A549 (cell line): ENCODE measurements around the gene PARVB. TPM values are rescaled to one million over a fixed set of nuclear protein-coding genes. Genes with fewer than 3 reads are reported as not detected.
"Not testable (repeated sequence)": the region's sequence is repeated elsewhere in the genome, so short reads cannot be mapped to it uniquely, and the experiment has no call there.

ENCODE experiments used
- ATAC-seq, 2 experiments: fragments of 200-7000 bp in 1 of 2; fragments of >200 bp in 1 of 2; cut with Nextera tagmentation in 1 of 2; cut with Tn5 transposase in 1 of 2; 3 replicates each; pipeline versions ENCODE4 v1.8.0 to v1.9.1; 2018 to 2020; ENCODE audit warnings: mild to moderate bottlenecking in 1 of 2, moderate library complexity in 1 of 2
- CTCF ChIA-PET: fragments of 300-600 bp; sonication (Branson Sonifier 250); formaldehyde crosslinking; extraction: SDS; loops from one replicate; lab custom pipeline; 2021; ENCODE audit warnings: antibody characterized with exemption, inconsistent platforms; lab: Yijun Ruan, JAX
- POLR2A ChIA-PET: fragments of 350-600 bp; formaldehyde crosslinking; extraction: SDS; loops from one replicate; lab custom pipeline; 2021; ENCODE audit warnings: antibody characterized with exemption, inconsistent platforms; lab: Yijun Ruan, JAX
- DNase-seq, 2 experiments: peaks; one replicate each; pipeline versions ENCODE4 v3.0.0 to v3.0.0-alpha.2; 2011 to 2016; ENCODE audit warnings: low read depth in 1 of 2, low spot score in 1 of 2
- FAIRE-seq: peaks from 2 replicates; lab custom pipeline; 2011; peaks lifted over from hg19 to GRCh38; lab: Jason Lieb, UNC
- H3K27ac ChIP-seq, 2 experiments: fragments of >200 bp; sonication (Bioruptor Twin); formaldehyde crosslinking; 3 replicates each; pipeline ENCODE4 v1.5.1; 2016 to 2017
- H3K4me1 ChIP-seq: fragments of >200 bp; sonication (Bioruptor Twin); formaldehyde crosslinking; 3 replicates; pipeline ENCODE4 v1.6.1; 2016
- H3K4me2 ChIP-seq: fragments of >200 bp; sonication (Bioruptor Twin); formaldehyde crosslinking; 3 replicates; pipeline ENCODE4 v1.6.1; 2016
- H3K4me3 ChIP-seq: fragments of >200 bp; sonication (Bioruptor Twin); formaldehyde crosslinking; 3 replicates; pipeline ENCODE4 v1.5.1; 2016
- H3K9me3 ChIP-seq: fragments of >200 bp; sonication (Bioruptor Twin); formaldehyde crosslinking; 3 replicates; pipeline ENCODE4 v1.6.1; 2016
- BHLHE40 ChIP-seq: IDR thresholded peaks from 2 replicates; pipeline ENCODE4 v1.6.1; 2012; ENCODE audit warnings: low read depth, low read length, inconsistent platforms
- CBX2 ChIP-seq: fragments of 200-600 bp; sonication (generic); IDR thresholded peaks from 2 replicates; pipeline ENCODE4 v1.6.1; 2016; ENCODE audit warnings: low read depth, mild to moderate bottlenecking, borderline replicate concordance
- CEBPB ChIP-seq, 2 experiments: fragments of >200 bp in 1 of 2; sonication (Bioruptor Twin) in 1 of 2; formaldehyde crosslinking in 1 of 2; IDR thresholded peaks; 2 replicates each; pipeline ENCODE4 v1.6.1; 2012 to 2016
- CHD2 ChIP-seq: fragments of 150-350 bp; IDR thresholded peaks from 2 replicates; pipeline ENCODE4 v1.6.1; 2014; ENCODE audit warnings: low read length; ENCODE audit not compliant: partially characterized antibody
- CHD4 ChIP-seq: fragments of 200-600 bp; sonication (generic); IDR thresholded peaks from 2 replicates; pipeline ENCODE4 v1.6.1; 2016; ENCODE audit warnings: antibody characterized with exemption, mild to moderate bottlenecking, borderline replicate concordance
- EP300 ChIP-seq, 2 experiments: fragments of >200 bp; sonication (Bioruptor Twin); formaldehyde crosslinking; IDR thresholded peaks; 2 replicates in 1 of 2; 3 replicates in 1 of 2; pipeline ENCODE4 v1.6.1; 2016 to 2017
- ESRRA ChIP-seq: fragments of 150-350 bp; IDR thresholded peaks from 2 replicates; pipeline ENCODE4 v1.6.1; 2014; ENCODE audit warnings: mild to moderate bottlenecking, low read length, borderline replicate concordance
- FOSL2 ChIP-seq, 2 experiments: fragments of 450-650 bp in 1 of 2; fragments of >200 bp in 1 of 2; sonication (Bioruptor Twin) in 1 of 2; formaldehyde crosslinking; IDR thresholded peaks; 2 replicates each; pipeline versions ENCODE4 v1.5.0 to v1.6.1; 2016 to 2020; ENCODE audit warnings: mild to moderate bottlenecking in 1 of 2, moderate library complexity in 1 of 2
- FOXS1 ChIP-seq: fragments of 250-450 bp; sonication (Bioruptor Pico); IDR thresholded peaks from 2 replicates; pipeline ENCODE4 v1.5.0; 2020; ENCODE audit warnings: mild to moderate bottlenecking, moderate library complexity
- HEYL ChIP-seq: fragments of 250-450 bp; sonication (Bioruptor Pico); IDR thresholded peaks from 2 replicates; pipeline ENCODE4 v1.8.0; 2021; ENCODE audit warnings: mild to moderate bottlenecking, moderate library complexity
- KDM1A ChIP-seq: fragments of 200-600 bp; sonication (generic); IDR thresholded peaks from 2 replicates; pipeline ENCODE4 v1.6.1; 2016; ENCODE audit warnings: low read depth, mild to moderate bottlenecking
- KDM5A ChIP-seq: fragments of 200-600 bp; sonication (generic); IDR thresholded peaks from 2 replicates; pipeline ENCODE4 v1.6.1; 2016; ENCODE audit warnings: antibody characterized with exemption, mild to moderate bottlenecking
- NPAS2 ChIP-seq: fragments of 250-450 bp; sonication (Bioruptor Pico); IDR thresholded peaks from 2 replicates; pipeline ENCODE4 v1.8.0; 2022; ENCODE audit warnings: mild to moderate bottlenecking, moderate library complexity, borderline replicate concordance
- NR3C1 ChIP-seq: fragments of >200 bp; sonication (Bioruptor Twin); formaldehyde crosslinking; IDR thresholded peaks from 3 replicates; pipeline ENCODE4 v1.6.1; 2017
- TP53 ChIP-seq: fragments of 250-450 bp; sonication (Bioruptor Pico); IDR thresholded peaks from 2 replicates; pipeline ENCODE4 v1.5.0; 2021; ENCODE audit warnings: mild to moderate bottlenecking, moderate library complexity
- ZFP36 ChIP-seq: fragments of 450-650 bp; IDR thresholded peaks from 2 replicates; pipeline ENCODE4 v1.6.1; 2014; ENCODE audit warnings: borderline replicate concordance; ENCODE audit not compliant: partially characterized antibody
- ZNF302 ChIP-seq: fragments of 250-450 bp; sonication (Bioruptor Pico); IDR thresholded peaks from 2 replicates; pipeline ENCODE4 v1.9.0; 2021; ENCODE audit warnings: inconsistent platforms, mild to moderate bottlenecking, moderate library complexity
- ZSCAN20 ChIP-seq: fragments of 250-450 bp; sonication (Bioruptor Pico); IDR thresholded peaks from 2 replicates; pipeline ENCODE4 v1.8.0; 2022; ENCODE audit warnings: mild to moderate bottlenecking, moderate library complexity
- WGBS: methylation state at CpG from one replicate; pipeline ENCODE4 v1.1.6; 2017; ENCODE audit errors: missing lambda C conversion rate; 5-methylcytosine and 5-hydroxymethylcytosine counted together
- polyA plus RNA-seq, 4 experiments: library from polyadenylated mRNA; depleted of rRNA in 3 of 4; stranded (reverse); fragments of >200 nt; fragmentation: RNase III in 1 of 4; extraction: RNeasy Plus Mini Kit Qiagen cat#74134 plus additional on column Dnase treatment in 1 of 4; gene quantifications; 2 replicates in 3 of 4; 3 replicates in 1 of 4; pipeline ENCODE4 v1.2.3, GENCODE V29; 2011 to 2017
- TF ChIP-seq, protein P1 (sequence below): fragments of 150-350 bp; IDR thresholded peaks from 2 replicates; pipeline ENCODE4 v1.6.1; 2014; ENCODE audit warnings: low read depth, mild to moderate bottlenecking, low read length
- TF ChIP-seq, protein P2 (sequence below): IDR thresholded peaks from 2 replicates; pipeline ENCODE4 v1.6.1; 2012
- TF ChIP-seq, protein P3 (sequence below): fragments of 250-450 bp; sonication (Bioruptor Pico); IDR thresholded peaks from 2 replicates; pipeline ENCODE4 v1.5.0; 2021; ENCODE audit warnings: mild to moderate bottlenecking, moderate library complexity, borderline replicate concordance
- TF ChIP-seq, protein P4 (sequence below): fragments of >200 bp; sonication (Bioruptor Twin); formaldehyde crosslinking; IDR thresholded peaks from 2 replicates; pipeline ENCODE4 v1.6.1; 2016
- TF ChIP-seq, protein P5 (sequence below): IDR thresholded peaks from 2 replicates; pipeline ENCODE4 v1.6.1; 2012
- TF ChIP-seq, protein P6 (sequence below): fragments of >200 bp; sonication (Bioruptor Twin); formaldehyde crosslinking; IDR thresholded peaks from 3 replicates; pipeline ENCODE4 v1.5.1; 2016
- TF ChIP-seq, protein P7 (sequence below): fragments of 250-450 bp; sonication (Bioruptor Pico); IDR thresholded peaks from 2 replicates; pipeline ENCODE4 v1.5.0; 2020; ENCODE audit warnings: low read depth, mild to moderate bottlenecking, moderate library complexity

Gene PARVB
- polyA plus RNA-seq, 2 of the 4 experiments (the other 2 are of a cell fraction) = 28.3 to 33.5 TPM

DNA sequence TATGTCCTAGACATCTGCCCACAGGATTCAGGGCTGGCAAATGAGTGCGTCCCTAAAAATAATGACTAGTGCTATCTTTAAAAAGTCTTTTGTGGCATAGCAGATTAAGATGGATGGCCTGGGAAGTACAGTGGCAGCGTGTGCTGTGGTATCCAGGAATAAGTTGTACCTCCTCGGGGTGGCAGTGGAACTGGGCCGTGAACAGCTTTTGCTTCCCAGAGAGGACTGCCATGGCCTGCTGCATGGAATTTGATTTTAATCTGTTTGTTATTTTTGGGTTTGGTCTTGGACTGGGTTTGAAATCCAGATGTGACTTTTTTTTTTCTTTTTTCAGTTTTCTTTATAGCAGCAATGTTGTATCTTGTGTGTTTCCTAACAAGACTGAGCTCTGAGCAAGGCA is 85.3 kb downstream of the PARVB start:
- Histone ChIP-seq H3K27ac (no peak overlapping the region), H3K9me3 (no peaks in the 10 kb centered on the region), H3K4me2 (no peak overlapping the region), H3K4me3 (no peak overlapping the region), H3K4me1 (no peaks in the 10 kb centered on the region)
- POLR2A ChIA-PET = no interaction called here
- CTCF ChIA-PET = interaction anchor here (0.6 kb wide), 2 partner anchors 30 to 52 kb away, joined by 3 to 4 read pairs; no protein-coding TSS in a partner anchor
- DNase-seq (no peak), FAIRE-seq (no peak), ATAC-seq (no peak)
- TF ChIP-seq FOSL2 (IDR thresholded peaks at IDR 0.05) (no peak), FOSL2 (CRISPR knock-in tag; IDR thresholded peaks at IDR 0.05) (no peak), CEBPB (IDR thresholded peaks at IDR 0.05) (no peak), ZSCAN20 (CRISPR knock-in tag) (no peak), EP300 (IDR thresholded peaks at IDR 0.05) (no peak), BHLHE40 (no peak), ZNF302 (CRISPR knock-in tag) (no peak), CHD4 (no peak), FOXS1 (no peak), ESRRA (no peak), NR3C1 (no peak), TP53 (no peak), KDM1A (no peak)
- TF ChIP-seq, protein P1, sequence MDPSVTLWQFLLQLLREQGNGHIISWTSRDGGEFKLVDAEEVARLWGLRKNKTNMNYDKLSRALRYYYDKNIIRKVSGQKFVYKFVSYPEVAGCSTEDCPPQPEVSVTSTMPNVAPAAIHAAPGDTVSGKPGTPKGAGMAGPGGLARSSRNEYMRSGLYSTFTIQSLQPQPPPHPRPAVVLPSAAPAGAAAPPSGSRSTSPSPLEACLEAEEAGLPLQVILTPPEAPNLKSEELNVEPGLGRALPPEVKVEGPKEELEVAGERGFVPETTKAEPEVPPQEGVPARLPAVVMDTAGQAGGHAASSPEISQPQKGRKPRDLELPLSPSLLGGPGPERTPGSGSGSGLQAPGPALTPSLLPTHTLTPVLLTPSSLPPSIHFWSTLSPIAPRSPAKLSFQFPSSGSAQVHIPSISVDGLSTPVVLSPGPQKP = no peak
- TF ChIP-seq, protein P2, sequence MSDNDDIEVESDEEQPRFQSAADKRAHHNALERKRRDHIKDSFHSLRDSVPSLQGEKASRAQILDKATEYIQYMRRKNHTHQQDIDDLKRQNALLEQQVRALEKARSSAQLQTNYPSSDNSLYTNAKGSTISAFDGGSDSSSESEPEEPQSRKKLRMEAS = no peak
- 98% methylated on average over 4 of the region's 4 CpGs for WGBS

DNA sequence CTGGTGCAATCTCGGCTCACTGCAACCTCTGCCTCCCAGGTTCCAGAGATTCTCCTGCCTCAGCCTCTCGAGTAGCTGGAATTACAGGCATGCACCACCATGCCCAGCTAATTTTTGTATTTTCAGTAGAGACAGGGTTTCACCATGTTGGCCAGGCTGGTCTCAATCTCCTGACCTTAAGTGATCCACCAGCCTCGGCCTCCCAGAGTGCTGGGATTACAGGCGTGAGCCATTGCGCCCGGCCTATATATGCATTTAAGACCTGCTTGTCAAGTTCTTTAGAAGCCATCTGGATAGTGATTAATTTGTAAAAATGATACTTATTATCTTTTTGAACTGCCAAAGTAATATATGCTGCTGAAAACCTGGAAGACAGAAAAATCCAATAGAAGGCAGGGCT is 86.6 kb downstream of the PARVB start:
- WGBS = 98% methylated on average over 6 of the region's 6 CpGs
- ATAC-seq, H3K4me3 ChIP-seq, POLR2A ChIA-PET, DNase-seq, FAIRE-seq, H3K4me1 ChIP-seq, H3K9me3 ChIP-seq, H3K27ac ChIP-seq, H3K4me2 ChIP-seq: not testable (repeated sequence)
- CTCF ChIA-PET = interaction anchor here (1.0 kb wide), 1 partner anchor 117 kb away, joined by 3 read pairs; no protein-coding TSS in a partner anchor

DNA sequence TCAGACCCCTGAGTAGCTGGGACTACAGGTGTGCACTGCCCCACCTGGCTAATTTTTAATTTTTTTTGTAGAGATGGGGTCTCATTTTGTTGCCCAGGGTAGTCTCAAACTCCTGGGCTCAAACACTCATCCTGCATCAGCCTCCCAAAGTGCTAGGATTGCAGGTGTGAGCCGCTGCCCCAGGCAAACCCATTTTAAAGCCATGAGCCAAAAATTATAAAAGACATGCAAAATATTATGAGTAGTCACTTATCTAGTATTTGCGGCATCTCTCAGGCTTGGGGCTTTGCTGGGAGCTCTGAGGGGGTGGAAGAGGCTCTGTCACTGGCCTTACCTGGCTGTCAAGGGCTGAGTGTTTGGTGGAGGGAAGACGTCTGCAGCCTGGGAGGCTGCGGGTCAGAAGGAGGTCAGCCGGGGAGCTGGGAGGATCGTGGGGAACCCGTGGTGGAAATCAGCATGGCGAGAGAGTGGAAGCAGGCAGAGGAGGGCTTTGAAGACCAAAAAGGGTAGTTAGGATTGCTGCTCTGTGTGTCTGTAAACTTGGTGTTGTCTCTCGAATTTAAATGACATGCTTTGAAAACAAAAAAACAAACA is 87.6 kb downstream of the PARVB start:
- Histone ChIP-seq H3K4me3 (no peak overlapping the region), H3K27ac (no peak overlapping the region), H3K4me2 (no peak overlapping the region), H3K4me1 (no peaks in the 10 kb centered on the region), H3K9me3 (no peaks in the 10 kb centered on the region)
- FAIRE-seq (no peak), ATAC-seq (no peak), DNase-seq (no peak)
- CTCF ChIA-PET = interaction anchor here (1.0 kb wide), 1 partner anchor 118 kb away, joined by 3 read pairs; no protein-coding TSS in a partner anchor
- POLR2A ChIA-PET = interaction anchor here (0.6 kb wide), 1 partner anchor 60 kb away, joined by 3 read pairs; no protein-coding TSS in a partner anchor
- 87% methylated on average over 9 of the region's 9 CpGs for WGBS
- TF ChIP-seq HEYL (CRISPR knock-in tag) (no peak), ZFP36 (no peak), KDM5A (no peak), ZSCAN20 (CRISPR knock-in tag) (no peak), NR3C1 (no peak), CBX2 (no peak), NPAS2 (CRISPR knock-in tag) (no peak), BHLHE40 (no peak), CHD2 (no peak), ESRRA (no peak)
- TF ChIP-seq, protein P3, sequence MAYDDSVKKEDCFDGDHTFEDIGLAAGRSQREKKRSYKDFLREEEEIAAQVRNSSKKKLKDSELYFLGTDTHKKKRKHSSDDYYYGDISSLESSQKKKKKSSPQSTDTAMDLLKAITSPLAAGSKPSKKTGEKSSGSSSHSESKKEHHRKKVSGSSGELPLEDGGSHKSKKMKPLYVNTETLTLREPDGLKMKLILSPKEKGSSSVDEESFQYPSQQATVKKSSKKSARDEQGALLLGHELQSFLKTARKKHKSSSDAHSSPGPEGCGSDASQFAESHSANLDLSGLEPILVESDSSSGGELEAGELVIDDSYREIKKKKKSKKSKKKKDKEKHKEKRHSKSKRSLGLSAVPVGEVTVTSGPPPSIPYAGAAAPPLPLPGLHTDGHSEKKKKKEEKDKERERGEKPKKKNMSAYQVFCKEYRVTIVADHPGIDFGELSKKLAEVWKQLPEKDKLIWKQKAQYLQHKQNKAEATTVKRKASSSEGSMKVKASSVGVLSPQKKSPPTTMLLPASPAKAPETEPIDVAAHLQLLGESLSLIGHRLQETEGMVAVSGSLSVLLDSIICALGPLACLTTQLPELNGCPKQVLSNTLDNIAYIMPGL (CRISPR knock-in tag) = no peak
- TF ChIP-seq, protein P4, sequence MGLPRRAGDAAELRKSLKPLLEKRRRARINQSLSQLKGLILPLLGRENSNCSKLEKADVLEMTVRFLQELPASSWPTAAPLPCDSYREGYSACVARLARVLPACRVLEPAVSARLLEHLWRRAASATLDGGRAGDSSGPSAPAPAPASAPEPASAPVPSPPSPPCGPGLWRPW = no peak
- TF ChIP-seq, protein P5, sequence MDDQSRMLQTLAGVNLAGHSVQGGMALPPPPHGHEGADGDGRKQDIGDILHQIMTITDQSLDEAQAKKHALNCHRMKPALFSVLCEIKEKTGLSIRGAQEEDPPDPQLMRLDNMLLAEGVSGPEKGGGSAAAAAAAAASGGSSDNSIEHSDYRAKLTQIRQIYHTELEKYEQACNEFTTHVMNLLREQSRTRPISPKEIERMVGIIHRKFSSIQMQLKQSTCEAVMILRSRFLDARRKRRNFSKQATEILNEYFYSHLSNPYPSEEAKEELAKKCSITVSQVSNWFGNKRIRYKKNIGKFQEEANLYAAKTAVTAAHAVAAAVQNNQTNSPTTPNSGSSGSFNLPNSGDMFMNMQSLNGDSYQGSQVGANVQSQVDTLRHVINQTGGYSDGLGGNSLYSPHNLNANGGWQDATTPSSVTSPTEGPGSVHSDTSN = no peak
- TF ChIP-seq, protein P6, sequence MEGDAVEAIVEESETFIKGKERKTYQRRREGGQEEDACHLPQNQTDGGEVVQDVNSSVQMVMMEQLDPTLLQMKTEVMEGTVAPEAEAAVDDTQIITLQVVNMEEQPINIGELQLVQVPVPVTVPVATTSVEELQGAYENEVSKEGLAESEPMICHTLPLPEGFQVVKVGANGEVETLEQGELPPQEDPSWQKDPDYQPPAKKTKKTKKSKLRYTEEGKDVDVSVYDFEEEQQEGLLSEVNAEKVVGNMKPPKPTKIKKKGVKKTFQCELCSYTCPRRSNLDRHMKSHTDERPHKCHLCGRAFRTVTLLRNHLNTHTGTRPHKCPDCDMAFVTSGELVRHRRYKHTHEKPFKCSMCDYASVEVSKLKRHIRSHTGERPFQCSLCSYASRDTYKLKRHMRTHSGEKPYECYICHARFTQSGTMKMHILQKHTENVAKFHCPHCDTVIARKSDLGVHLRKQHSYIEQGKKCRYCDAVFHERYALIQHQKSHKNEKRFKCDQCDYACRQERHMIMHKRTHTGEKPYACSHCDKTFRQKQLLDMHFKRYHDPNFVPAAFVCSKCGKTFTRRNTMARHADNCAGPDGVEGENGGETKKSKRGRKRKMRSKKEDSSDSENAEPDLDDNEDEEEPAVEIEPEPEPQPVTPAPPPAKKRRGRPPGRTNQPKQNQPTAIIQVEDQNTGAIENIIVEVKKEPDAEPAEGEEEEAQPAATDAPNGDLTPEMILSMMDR = no peak
- TF ChIP-seq, protein P7, sequence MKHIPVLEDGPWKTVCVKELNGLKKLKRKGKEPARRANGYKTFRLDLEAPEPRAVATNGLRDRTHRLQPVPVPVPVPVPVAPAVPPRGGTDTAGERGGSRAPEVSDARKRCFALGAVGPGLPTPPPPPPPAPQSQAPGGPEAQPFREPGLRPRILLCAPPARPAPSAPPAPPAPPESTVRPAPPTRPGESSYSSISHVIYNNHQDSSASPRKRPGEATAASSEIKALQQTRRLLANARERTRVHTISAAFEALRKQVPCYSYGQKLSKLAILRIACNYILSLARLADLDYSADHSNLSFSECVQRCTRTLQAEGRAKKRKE (CRISPR knock-in tag) = no peak
- TF ChIP-seq, protein P2 = no peak
